ENCODE measurements around the gene TFAP2E.
A peak's percentile ranks its signal among the peaks of the same experiment; 100 is the strongest.

The TFAP2E gene

GRCh38 chr1:35590476-35591040 is 17.4 kb downstream of the TFAP2E start:
- Histone ChIP-seq H3K9me3 (no peaks in the 10 kb centered on the region), H3K27ac (no peak overlapping the region)

DNA sequence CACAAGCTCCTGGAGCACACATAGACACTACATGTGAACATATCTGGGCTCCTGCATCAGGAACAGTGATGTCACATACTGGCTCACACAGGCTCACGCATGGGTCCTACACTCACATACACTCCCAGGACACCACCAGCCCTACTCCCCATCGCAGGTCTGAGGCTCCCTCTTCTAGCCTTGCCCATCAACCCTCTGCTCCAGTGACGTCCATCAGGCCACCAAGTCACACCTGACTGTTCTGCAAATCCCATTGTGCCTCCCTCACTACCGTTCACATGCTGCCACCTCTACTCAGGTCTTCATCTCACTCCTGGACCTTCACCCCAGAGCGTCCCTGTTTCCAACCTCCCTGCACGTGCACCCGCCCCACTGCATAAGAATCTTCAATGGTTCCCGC is 18.1 kb downstream of the TFAP2E start:
- Histone ChIP-seq H4K20me1 (no peaks in the 10 kb centered on the region), H3K4me3 (no peak overlapping the region), H3K36me3 (peaks cover 8% of the 10 kb centered on the region), H3K27me3 (no peaks in the 10 kb centered on the region), H3K27ac (no peak overlapping the region), H3K4me2 (no peak overlapping the region), H3K9ac (no peak overlapping the region), H3K9me3 (no peaks in the 10 kb centered on the region), H3K4me1 (peaks cover 14% of the 10 kb centered on the region)
- TF ChIP-seq Cebpa-rat (IDR thresholded peaks at IDR 0.05): no peak

More at GRCh38 chr1:35590476-35591040, 17.4 kb downstream of the TFAP2E start:
- Histone ChIP-seq H3K4me2 (no peak overlapping the region), H3K9ac (no peak overlapping the region), H3K27me3 (no peaks in the 10 kb centered on the region), H3K4me1 (peaks cover 14% of the 10 kb centered on the region), H3K4me3 (no peak overlapping the region), H4K20me1 (no peaks in the 10 kb centered on the region), H3K36me3 (peaks cover 2% of the 10 kb centered on the region; the same call in 1 of the 2 replicates)
- no peak for TF ChIP-seq Cebpa-rat (IDR thresholded peaks at IDR 0.05)

GRCh38 chr1:35592991-35593769 is 20.1 kb downstream of the TFAP2E start:
- no peak overlapping the region for H3K4me3 ChIP-seq
- H4K20me1 ChIP-seq: no peaks in the 10 kb centered on the region
- H3K4me1 ChIP-seq: peaks cover 14% of the 10 kb centered on the region
- H3K27ac ChIP-seq: no peak overlapping the region
- no peaks in the 10 kb centered on the region for H3K9me3 ChIP-seq
- peak overlapping the region; percentile 10 for H3K4me2 ChIP-seq
- TF ChIP-seq Cebpa-rat (IDR thresholded peaks at IDR 0.05): no peak
- H3K36me3 ChIP-seq: peaks cover 24% of the 10 kb centered on the region
- H3K9ac ChIP-seq: no peak overlapping the region; the same call in 1 of the 2 replicates
- no peaks in the 10 kb centered on the region for H3K27me3 ChIP-seq

- Histone ChIP-seq H3K4me2 (no peak overlapping the region), H3K36me3 (peaks cover 30% of the 10 kb centered on the region), H3K27ac (no peak overlapping the region), H3K4me1 (peaks cover 14% of the 10 kb centered on the region), H3K9me3 (no peaks in the 10 kb centered on the region), H3K27me3 (no peaks in the 10 kb centered on the region), H3K9ac (no peak overlapping the region), H3K4me3 (no peak overlapping the region), H4K20me1 (no peaks in the 10 kb centered on the region)
- TF ChIP-seq Cebpa-rat (IDR thresholded peaks at IDR 0.05): no peak
Observed at GRCh38 chr1:35594005-35594760, 21.1 kb downstream of the TFAP2E start.

- H3K27me3 ChIP-seq: no peaks in the 10 kb centered on the region
- no peak for TF ChIP-seq Cebpa-rat (IDR thresholded peaks at IDR 0.05)
- H3K9ac ChIP-seq: no peak overlapping the region
- no peaks in the 10 kb centered on the region for H3K9me3 ChIP-seq
- peaks cover 14% of the 10 kb centered on the region for H3K4me1 ChIP-seq
- no peaks in the 10 kb centered on the region for H4K20me1 ChIP-seq
- no peak overlapping the region for H3K4me3 ChIP-seq
- no peak overlapping the region for H3K4me2 ChIP-seq
- no peak overlapping the region for H3K27ac ChIP-seq
- peaks cover 43% of the 10 kb centered on the region for H3K36me3 ChIP-seq
Observed at GRCh38 chr1:35595684-35596083, 22.6 kb downstream of the TFAP2E start.

GRCh38 chr1:35597870-35598269 is 24.8 kb downstream of the TFAP2E start:
- Histone ChIP-seq H3K4me2 (no peak overlapping the region), H3K9ac (no peak overlapping the region), H3K4me1 (peaks cover 10% of the 10 kb centered on the region), H3K4me3 (no peak overlapping the region), H3K9me3 (no peaks in the 10 kb centered on the region), H3K27me3 (no peaks in the 10 kb centered on the region), H4K20me1 (no peaks in the 10 kb centered on the region), H3K36me3 (peaks cover 65% of the 10 kb centered on the region), H3K27ac (no peak overlapping the region)
- TF ChIP-seq Cebpa-rat (IDR thresholded peaks at IDR 0.05): no peak

DNA sequence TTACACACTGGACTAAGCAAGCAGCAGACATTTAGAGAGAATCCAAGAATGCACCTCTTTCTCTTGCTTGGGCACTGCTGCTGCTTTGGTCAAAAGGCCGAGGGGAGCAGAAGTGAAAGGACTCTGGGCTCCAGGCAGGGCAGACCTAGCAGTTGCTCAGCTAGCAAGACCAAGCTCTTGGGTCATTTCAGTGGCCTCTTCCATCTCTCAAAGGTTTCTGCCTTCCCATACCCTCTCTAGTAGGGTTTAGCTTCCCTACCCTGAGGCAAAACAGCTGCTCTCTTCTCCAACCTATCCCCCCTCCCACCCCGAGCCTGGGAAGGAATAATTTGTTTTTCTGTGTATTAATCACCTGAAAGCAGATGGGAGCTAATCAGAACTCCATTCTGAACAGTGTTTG is 25.8 kb downstream of the TFAP2E start:
- no peaks in the 10 kb centered on the region for H3K27me3 ChIP-seq
- peaks cover 75% of the 10 kb centered on the region for H3K36me3 ChIP-seq
- no peak for TF ChIP-seq Cebpa-rat (IDR thresholded peaks at IDR 0.05)
- no peak overlapping the region for H3K4me2 ChIP-seq
- no peaks in the 10 kb centered on the region for H3K9me3 ChIP-seq
- no peak overlapping the region for H3K9ac ChIP-seq
- H3K4me1 ChIP-seq: no peaks in the 10 kb centered on the region
- H4K20me1 ChIP-seq: no peaks in the 10 kb centered on the region
- H3K27ac ChIP-seq: no peak overlapping the region
- H3K4me3 ChIP-seq: no peak overlapping the region

DNA sequence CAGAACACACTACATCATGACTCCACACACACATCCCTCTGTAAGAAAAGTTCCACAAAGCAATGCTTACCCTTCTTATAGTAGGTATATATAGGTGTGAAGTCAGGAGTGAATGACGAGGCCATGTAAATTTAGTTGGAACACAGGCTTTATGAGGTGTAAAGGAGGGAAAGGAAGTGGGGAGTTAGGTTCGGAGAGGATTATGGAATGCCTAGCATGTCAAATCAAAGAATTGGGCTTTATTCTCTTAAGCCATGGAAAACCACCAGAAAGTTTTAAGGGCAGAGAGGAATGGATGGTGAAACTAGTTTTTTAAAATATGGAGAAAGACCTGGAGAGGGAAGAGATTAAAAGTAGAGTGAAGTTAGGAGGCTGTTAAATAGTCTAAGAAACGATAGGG is 26.3 kb downstream of the TFAP2E start:
- H3K27ac ChIP-seq: no peak overlapping the region
- H3K36me3 ChIP-seq: peaks cover 81% of the 10 kb centered on the region
- H3K4me3 ChIP-seq: no peak overlapping the region
- H3K4me2 ChIP-seq: no peak overlapping the region
- no peaks in the 10 kb centered on the region for H3K9me3 ChIP-seq
- no peak overlapping the region for H3K9ac ChIP-seq
- no peak for TF ChIP-seq Cebpa-rat (IDR thresholded peaks at IDR 0.05)
- no peaks in the 10 kb centered on the region for H3K27me3 ChIP-seq
- peaks cover 5% of the 10 kb centered on the region; the same call in 1 of the 2 replicates for H4K20me1 ChIP-seq
- no peaks in the 10 kb centered on the region for H3K4me1 ChIP-seq

DNA sequence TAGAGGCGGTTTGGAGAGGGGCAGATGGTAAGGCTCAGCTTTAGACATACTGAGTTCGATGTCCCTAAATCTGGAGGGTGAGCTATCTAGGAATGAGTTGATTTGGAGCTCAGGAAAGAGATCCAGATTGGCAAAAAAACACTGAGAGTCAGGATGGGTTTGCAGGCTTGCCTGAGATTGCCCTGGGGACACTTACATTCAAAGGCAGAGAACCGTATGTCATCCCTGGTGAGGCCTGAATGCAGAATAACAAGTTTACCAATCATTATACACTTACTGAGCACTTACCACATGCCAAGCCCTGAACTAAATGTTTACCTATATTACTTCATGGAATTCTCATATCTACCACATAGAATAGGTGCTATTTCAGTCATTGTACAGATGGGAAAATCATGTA is 27.5 kb downstream of the TFAP2E start:
- H3K36me3 ChIP-seq: peaks cover 90% of the 10 kb centered on the region

DNA sequence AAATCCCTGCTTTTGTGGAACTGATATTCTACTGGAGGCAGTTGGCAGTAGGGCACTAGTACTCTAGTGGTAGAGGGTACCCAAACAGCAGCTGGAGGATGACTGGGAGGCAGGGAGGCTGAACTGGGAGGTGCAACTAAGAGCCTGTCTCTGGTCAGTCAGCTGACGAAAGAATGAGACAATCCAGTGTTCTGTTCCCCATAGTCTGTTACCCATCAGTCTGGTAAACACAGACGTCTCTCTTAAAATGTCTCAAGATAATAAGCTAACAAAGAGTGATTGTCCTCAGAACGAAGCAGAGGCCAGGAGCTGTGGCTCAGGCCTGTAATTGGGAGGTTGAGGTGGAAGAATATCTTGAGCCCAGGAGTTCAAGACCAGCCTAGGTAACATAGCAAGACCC is 30.4 kb downstream of the TFAP2E start:
- Histone ChIP-seq H3K27me3 (no peaks in the 10 kb centered on the region), H3K4me1 (no peaks in the 10 kb centered on the region), H4K20me1 (peaks cover 44% of the 10 kb centered on the region), H3K36me3 (peaks cover 94% of the 10 kb centered on the region), H3K4me3 (no peak overlapping the region), H3K9ac (no peak overlapping the region), H3K4me2 (no peak overlapping the region), H3K27ac (no peak overlapping the region), H3K9me3 (no peaks in the 10 kb centered on the region)
- TF ChIP-seq Cebpa-rat (IDR thresholded peaks at IDR 0.05): no peak

More for the DNA sequence above, 27.5 kb downstream of the TFAP2E start:
- Histone ChIP-seq H3K9ac (no peak overlapping the region), H3K4me3 (no peak overlapping the region), H3K4me2 (no peak overlapping the region), H4K20me1 (peaks cover 17% of the 10 kb centered on the region), H3K9me3 (no peaks in the 10 kb centered on the region), H3K4me1 (no peaks in the 10 kb centered on the region), H3K27me3 (no peaks in the 10 kb centered on the region), H3K27ac (no peak overlapping the region)
- no peak for TF ChIP-seq Cebpa-rat (IDR thresholded peaks at IDR 0.05)
